GM21360 (cell line): ENCODE data around the gene CALM1.
A peak's percentile ranks its signal among the peaks of the same experiment; 100 is the strongest.
"Not testable (repeated sequence)": the region's sequence is repeated elsewhere in the genome, so short reads cannot be mapped to it uniquely, and the experiment has no call there.

ENCODE experiments used
- ATAC-seq: cut with Tn5 transposase; IDR thresholded peaks from one replicate; pipeline ENCODE4 v1.9.1; 2021; ENCODE audit warnings: mild to moderate bottlenecking, moderate library complexity; ENCODE audit not compliant: unreplicated experiment

The CALM1 gene

DNA sequence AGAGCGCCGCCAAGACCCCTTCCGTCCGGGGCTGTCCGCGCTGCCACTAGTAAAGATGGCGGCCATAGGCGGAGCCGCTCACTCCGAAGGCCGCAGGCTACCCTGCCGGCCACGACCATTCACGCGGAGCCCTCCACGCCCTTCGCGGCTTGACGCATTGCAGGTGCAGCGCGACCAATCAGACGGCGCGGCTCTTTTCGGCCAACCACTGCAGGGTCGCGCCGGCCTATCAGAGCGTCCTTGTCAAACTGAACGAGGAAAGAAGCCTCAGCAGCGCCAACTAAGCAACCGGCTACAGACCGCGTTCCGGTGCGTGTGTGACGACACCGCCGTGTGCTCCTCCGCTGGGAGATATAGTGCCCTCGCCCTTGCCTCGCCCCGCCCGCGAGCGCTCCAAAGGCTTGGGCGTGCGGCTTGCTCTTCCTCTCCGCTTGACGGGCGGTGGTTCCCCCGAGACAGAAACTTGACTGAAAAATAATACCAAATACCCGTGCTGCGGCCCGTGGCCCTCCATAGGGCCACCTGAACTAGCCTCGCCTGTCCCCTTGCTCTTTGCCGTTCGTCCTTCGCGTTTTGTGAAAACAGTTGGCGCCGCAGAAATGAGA is 13.6 kb upstream of the CALM1 start:
- ATAC-seq, result peak; percentile 90

- ATAC-seq, result peak; percentile 16
These were observed 12.9 kb upstream of the CALM1 start for GRCh38 chr14:90383731-90384542.

- no peak for ATAC-seq
These were observed 12.3 kb upstream of the CALM1 start for GRCh38 chr14:90384543-90384911.

DNA sequence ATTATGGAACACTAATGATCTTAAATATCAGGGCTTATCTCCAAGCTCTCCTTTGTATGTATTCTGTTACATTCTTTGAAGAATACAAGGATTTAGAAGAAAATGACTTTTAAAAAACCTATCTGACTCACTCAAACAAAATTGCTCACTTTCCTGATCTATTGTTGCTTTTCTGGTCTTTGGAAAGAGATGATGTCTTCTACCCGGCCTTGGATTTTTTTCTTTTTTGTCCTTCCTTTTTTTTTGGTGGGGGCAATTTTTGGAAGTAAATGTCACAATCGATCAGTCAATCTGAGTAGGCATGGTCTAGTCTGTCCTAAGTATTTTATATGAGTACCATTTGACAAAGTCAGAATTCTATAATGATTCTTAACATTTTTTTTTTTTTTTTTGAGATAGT is 10.5 kb upstream of the CALM1 start:
- ATAC-seq, result no peak

GRCh38 chr14:90387206-90387760 is 9.5 kb upstream of the CALM1 start:
- no peak for ATAC-seq

DNA sequence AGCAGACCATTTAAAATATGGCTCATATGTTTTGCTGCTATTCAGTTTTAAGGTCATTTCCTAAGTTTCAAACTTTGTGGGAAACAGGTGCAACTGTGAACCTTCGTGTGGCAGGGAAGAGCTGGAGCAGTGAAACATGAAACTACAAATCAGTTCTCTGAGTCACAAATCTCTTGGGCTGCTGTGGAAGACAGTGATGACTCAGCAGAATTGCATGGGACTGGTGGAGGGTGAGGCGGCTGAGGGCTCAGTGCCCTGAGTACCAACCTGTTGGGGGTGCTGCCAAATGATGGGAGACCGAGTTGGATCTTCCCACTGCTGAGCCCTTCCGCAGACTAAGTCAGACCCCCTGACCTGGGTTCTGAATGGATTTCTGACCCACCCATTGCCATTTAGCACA is 8.4 kb upstream of the CALM1 start:
- ATAC-seq, result no peak

- no peak for ATAC-seq
These were observed 7.8 kb upstream of the CALM1 start for GRCh38 chr14:90388982-90389381.

- no peak for ATAC-seq
These were observed 2.9 kb upstream of the CALM1 start for GRCh38 chr14:90393966-90394365.

GRCh38 chr14:90394782-90395181 is 2.0 kb upstream of the CALM1 start:
- not testable (repeated sequence) for ATAC-seq

GRCh38 chr14:90397425-90398314 is 841 bp downstream of the CALM1 start:
- peak; percentile 22 for ATAC-seq

GRCh38 chr14:90398315-90398839 is 1.5 kb downstream of the CALM1 start:
- peak; percentile 17 for ATAC-seq

DNA sequence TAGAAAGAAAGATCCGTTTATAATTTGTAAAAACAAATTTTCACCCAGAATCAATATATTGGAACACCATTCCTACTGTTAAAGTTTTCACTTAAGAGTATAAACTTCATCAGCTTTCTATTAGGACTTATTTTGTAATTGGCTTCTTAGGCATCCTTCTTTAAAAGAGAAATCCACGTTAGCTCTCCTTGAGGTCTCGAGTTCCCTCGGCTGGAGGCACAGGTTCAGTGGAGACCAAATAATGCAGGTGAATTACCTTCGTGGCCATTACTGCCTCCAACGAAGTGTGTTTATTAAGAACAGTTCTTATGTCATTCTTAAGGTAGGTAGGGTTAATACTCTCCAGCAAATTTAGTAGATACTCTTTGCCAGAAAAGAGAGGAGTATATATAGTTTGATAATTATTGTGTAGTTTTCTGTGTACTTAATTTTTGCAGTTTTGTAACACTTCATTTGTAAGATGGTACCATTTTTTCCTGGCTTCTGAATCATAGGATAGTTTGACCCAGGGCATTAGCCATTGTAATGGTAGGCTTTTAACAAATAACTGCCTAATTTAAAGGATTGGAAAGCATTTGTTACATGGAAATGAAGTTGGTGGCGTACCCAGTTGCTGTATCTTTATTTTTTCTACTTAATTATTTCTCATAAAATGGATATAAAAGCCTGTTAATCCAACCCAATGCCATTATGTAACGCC is 2.2 kb downstream of the CALM1 start:
- ATAC-seq, result no peak

- peak; percentile 55 for ATAC-seq
These were observed 3.0 kb downstream of the CALM1 start for GRCh38 chr14:90399541-90400444.

DNA sequence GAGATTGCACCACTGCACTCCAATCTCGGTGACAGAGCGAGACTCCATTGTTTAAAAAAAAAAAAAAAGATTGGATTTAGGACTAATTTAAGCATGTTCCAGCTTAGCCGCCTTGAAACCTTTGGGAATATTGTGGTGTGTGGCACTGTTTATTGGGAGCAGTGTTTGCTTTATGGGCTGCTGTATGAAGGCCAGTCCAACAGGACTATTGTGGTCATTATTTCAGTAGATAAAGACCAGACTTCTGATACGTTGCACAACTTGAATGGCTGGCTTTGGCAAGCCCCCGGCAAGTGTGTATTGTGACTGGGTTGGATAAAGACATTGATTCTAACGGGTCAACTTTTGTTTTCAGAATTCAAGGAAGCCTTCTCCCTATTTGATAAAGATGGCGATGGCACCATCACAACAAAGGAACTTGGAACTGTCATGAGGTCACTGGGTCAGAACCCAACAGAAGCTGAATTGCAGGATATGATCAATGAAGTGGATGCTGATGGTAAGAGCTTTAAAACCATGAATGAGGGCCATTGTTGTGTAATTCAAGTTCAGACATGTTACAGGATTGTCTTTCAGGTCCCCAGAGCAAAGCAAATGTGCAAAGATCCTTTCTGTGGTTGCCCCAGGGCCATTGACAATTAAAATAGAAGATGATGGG is 4.2 kb downstream of the CALM1 start:
- no peak for ATAC-seq

DNA sequence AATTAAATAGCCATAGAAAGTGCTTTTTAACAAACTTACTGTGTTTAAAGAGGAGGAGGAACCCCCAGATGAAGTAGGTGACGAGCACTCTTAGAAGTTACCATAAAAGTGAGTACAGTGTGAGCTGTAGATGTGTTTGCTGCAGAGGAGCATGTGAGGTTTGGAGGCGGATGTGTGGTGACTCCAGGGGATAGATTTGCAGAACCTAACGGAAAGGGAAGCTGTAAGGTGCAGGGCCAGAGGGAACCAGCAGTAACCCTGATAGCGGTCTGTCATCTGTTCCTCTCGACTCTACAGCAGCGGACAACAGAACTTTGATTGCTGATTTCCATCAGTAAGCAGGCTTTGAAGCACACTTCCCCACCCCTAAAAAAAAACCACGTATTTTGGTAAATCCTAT is 5.2 kb downstream of the CALM1 start:
- ATAC-seq, result no peak

- ATAC-seq, result no peak
These were observed 6.2 kb downstream of the CALM1 start for GRCh38 chr14:90403065-90403464.

DNA sequence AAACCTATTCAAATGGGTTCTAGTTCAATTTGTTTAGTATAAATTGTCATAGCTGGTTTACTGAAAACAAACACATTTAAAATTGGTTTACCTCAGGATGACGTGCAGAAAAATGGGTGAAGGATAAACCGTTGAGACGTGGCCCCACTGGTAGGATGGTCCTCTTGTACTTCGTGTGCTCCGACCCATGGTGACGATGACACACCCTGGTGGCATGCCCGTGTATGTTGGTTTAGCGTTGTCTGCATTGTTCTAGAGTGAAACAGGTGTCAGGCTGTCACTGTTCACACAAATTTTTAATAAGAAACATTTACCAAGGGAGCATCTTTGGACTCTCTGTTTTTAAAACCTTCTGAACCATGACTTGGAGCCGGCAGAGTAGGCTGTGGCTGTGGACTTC is 8.3 kb downstream of the CALM1 start:
- ATAC-seq, result no peak

DNA sequence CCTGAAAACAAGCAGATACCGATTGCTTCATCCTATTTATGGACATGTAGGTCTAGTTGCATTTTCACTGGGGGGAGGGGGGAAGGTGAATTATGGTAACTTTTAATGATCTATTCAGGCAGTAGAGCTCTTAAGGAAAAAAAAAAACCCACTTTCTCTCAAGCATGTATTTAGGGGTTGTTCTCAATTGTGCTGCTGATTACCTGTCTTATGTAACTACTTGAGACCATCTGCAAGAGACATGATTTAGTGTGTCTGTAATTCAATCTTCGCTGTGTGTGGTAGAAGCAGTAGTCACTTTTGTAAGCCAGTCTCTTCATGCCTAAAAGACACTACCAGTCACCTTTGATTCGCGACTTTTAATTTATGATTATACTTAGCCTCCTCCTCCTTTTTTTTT is 8.9 kb downstream of the CALM1 start:
- no peak for ATAC-seq

DNA sequence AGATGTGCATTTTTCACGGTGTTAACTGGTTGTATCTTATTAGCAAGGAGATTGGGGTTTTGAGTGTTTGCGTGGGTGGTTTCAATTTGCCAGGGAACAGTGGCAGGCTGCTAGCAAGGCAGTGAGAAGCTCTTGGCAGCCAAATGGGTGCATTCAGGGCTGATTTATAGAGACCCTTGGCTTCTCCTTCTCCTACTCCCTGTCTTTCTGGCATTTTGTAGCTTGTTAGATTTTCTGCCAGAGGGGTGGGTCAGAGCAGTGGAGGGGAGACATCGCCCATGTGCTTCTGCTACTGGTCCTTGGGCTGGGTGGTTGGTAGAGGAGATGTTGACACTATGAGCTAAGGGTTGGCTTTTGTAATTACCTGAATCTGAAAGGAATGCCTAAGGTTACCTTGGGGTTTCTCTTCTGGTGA is 9.6 kb downstream of the CALM1 start:
- no peak for ATAC-seq
